Spleen (tissue), 7 donors: ENCODE measurements around the gene AGMO.

Experiments
- POLR2A ChIP-seq, 3 donors: fragments of 450-650 bp; IDR thresholded peaks; one replicate each; pipeline ENCODE4 v1.5.1; 2017; ENCODE audit warnings: antibody characterized with exemption in 3 of 3, mild to moderate bottlenecking in 1 of 3
- POLR2AphosphoS5 ChIP-seq, 3 donors: sonication (generic); formaldehyde crosslinking; IDR thresholded peaks; one replicate each; pipeline ENCODE4 v1.5.1; 2017; ENCODE audit warnings: antibody characterized with exemption in 3 of 3
- TF ChIP-seq, protein P1 (sequence below), 11 experiments: fragments of 200-600 bp in 7 of 11; fragments of 450-650 bp in 4 of 11; sonication (generic) in 4 of 11; IDR thresholded peaks in 8 of 11; conservative IDR thresholded peaks in 3 of 11; 1 replicate in 7 of 11; 2 replicates in 4 of 11; pipeline versions ENCODE4 v1.4.0 to v1.8.0; 2016 to 2021; ENCODE audit warnings: antibody characterized with exemption in 11 of 11, inconsistent platforms in 4 of 11, mild to moderate bottlenecking in 1 of 11
- donor health status: DM: no; HTN: no; CAD: no; lungs with moderate emphysema.
- donor health status: DM: no; HTN: no; CAD: no.
- donor health status: DM: no; HTN: no; CAD: no.

DNA sequence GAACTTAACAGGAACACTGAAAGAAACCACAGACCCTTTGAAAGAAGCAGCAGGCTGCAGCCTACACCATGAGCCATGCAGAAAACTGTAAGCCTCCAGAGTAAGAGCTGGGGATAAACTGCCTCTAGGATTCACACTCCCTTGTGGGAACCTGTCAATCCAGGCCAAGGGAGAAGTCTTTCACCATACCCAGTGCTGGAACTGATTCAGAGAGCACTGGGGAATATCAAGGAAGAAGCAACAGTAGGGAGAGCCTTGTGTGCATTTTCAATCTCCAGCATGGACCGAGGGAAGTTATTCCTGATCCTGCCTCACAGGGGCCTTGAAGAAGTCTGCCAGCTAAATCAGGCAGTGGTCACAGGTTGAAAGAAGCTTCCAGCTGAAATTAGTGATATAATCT, 282.2 kb downstream of the AGMO start:
- TF ChIP-seq POLR2A (IDR thresholded peaks at IDR 0.05) (no peak), POLR2AphosphoS5 (IDR thresholded peaks at IDR 0.05) (no peak)
- TF ChIP-seq, protein P1, sequence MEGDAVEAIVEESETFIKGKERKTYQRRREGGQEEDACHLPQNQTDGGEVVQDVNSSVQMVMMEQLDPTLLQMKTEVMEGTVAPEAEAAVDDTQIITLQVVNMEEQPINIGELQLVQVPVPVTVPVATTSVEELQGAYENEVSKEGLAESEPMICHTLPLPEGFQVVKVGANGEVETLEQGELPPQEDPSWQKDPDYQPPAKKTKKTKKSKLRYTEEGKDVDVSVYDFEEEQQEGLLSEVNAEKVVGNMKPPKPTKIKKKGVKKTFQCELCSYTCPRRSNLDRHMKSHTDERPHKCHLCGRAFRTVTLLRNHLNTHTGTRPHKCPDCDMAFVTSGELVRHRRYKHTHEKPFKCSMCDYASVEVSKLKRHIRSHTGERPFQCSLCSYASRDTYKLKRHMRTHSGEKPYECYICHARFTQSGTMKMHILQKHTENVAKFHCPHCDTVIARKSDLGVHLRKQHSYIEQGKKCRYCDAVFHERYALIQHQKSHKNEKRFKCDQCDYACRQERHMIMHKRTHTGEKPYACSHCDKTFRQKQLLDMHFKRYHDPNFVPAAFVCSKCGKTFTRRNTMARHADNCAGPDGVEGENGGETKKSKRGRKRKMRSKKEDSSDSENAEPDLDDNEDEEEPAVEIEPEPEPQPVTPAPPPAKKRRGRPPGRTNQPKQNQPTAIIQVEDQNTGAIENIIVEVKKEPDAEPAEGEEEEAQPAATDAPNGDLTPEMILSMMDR (IDR thresholded peaks at IDR 0.05 in 8 of 11, conservative IDR thresholded peaks at IDR 0.05 in 3 of 11) = no peak
